Measurements from ENCODE around the gene VPS9D1.

DNA sequence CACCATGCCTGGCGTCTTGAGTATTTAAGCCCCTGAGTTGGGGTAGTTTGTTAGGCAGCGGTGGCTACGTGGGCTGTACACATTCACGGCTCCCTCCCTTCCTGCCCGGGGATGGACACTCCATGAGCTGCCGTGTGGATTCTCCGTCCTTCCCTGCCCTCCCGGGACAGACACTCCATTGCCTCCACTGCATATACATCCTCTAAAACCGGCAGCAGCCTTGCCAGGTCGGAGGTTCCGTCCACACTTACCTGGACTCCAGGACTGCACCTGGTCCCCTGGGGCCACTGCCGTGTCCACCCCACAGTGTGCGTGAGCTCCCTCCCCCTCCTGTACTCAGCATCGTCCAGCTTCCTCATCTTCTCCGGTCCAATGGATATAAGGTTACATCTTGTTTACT lies 15.7 kb downstream of the VPS9D1 start:
- TF ChIP-seq CTCF (IDR thresholded peaks at IDR 0.05) = no peak
- TF ChIP-seq CHD2 (IDR thresholded peaks at IDR 0.05; ENCODE audit: low read length, partially characterized antibody) = no peak
- TF ChIP-seq EHMT2 (IDR thresholded peaks at IDR 0.05; ENCODE audit: low read depth) = no peak
- no peak for TF ChIP-seq NR3C1 (IDR thresholded peaks at IDR 0.05)
- no peak for TF ChIP-seq ELK1 (IDR thresholded peaks at IDR 0.05; ENCODE audit: low read depth, low read length)
- TF ChIP-seq HOXA7 (CRISPR knock-in tag; IDR thresholded peaks at IDR 0.05) = no peak
- no peak for TF ChIP-seq CEBPB (IDR thresholded peaks at IDR 0.05)
- no peak for TF ChIP-seq POLR2AphosphoS2 (conservative IDR thresholded peaks at IDR 0.05; ENCODE audit: low read length)

Data from A549 (cell line).